Measurements from ENCODE around the gene POTED.
"Not testable (repeated sequence)": the region's sequence is repeated elsewhere in the genome, so short reads cannot be mapped to it uniquely, and the experiment has no call there.

Gene POTED

DNA sequence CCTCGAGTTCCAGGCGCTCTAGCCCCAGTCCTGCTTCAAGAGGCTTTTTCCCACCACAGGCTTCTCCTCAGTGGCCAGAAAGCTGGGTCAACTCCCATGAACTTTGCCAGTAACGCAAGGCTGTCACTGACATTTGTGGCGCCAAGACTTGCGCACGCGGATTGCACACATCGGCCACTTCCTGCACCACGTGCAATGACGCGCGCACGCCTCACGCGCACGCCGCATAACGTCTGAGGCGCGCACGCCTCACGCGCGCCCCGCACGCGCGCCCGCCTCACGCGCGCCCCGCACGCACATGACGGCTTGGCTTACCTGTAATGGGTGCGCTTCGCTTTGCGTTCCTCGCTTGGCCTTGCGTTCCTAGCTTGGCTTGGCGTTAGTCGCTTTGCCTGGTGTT, at the start of gene POTED:
POTED (plus strand) TSS at position 301 of the 400 bp plus-strand sequence. CDS start 452 bp downstream, outside the sequence.
- H3K9ac ChIP-seq, H3K27ac ChIP-seq, H3K9me3 ChIP-seq, H4K20me1 ChIP-seq, H3K27me3 ChIP-seq, H3K4me1 ChIP-seq, H3K36me3 ChIP-seq, H3K4me3 ChIP-seq, H3K4me2 ChIP-seq: not testable (repeated sequence)

DNA sequence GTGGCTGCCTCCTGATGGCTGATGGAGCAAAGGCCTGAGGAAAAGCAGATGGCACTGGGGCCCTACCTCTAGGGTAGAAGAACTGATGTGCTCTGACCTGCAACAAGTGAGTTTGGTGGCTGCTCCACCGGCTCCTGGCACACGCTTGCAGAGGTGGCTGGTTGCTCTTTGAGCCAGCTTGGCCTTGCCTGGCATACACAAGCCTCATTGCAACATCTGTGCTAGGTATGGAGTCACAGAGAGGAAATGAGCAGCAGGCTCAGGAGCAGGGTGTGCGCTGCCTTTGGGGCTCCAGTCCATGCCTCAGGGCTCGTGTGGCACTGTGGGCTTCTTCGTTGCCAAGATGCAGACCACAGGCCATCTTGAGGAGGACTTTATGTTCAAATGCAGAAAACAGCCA, 40.5 kb downstream of the POTED start:
- H3K4me2 ChIP-seq, H3K36me3 ChIP-seq, H3K4me1 ChIP-seq, H3K9me3 ChIP-seq, H4K20me1 ChIP-seq, H3K27me3 ChIP-seq, H3K27ac ChIP-seq, H3K9ac ChIP-seq, H3K4me3 ChIP-seq: not testable (repeated sequence)

DNA sequence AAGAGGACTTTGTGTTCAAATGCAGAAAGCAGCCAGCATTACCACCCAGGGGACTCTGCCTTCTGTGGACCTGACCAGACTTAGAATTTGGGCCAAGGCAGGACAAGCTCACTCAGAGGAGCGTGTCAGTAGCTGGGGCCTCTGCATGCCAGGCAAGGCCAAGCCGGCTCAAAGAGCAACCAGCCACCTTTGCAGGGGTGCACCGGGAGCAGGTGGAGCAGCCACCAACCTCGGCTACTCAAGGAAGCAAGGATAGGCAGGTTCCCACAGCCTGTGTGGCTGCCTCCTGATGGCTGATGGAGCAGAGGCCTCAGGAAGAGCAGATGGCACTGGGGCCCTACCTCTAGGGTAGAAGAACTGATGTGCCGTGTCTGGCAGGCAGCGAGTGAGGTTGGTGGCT, 42.2 kb downstream of the POTED start:
- H3K27me3 ChIP-seq, H3K9ac ChIP-seq, H3K9me3 ChIP-seq, H3K27ac ChIP-seq, H3K36me3 ChIP-seq, H3K4me3 ChIP-seq, H3K4me1 ChIP-seq, H4K20me1 ChIP-seq, H3K4me2 ChIP-seq: not testable (repeated sequence)
